HepG2 (cell line): ENCODE data around the gene POFUT2. TPM values are rescaled to one million over a fixed set of nuclear protein-coding genes. Genes with fewer than 3 reads are reported as not detected.
A peak's percentile ranks its signal among the peaks of the same experiment; 100 is the strongest.

Experiments used
- ARNT2 ChIP-seq: sonication (generic); formaldehyde crosslinking; IDR thresholded peaks from 2 replicates; pipeline ENCODE4 v1.8.0; 2022; ENCODE audit warnings: mild to moderate bottlenecking, low read depth, missing genetic modification reagents, moderate library complexity
- ATF7 ChIP-seq, 2 experiments: fragments of 450-650 bp in 1 of 2; sonication (generic) in 1 of 2; formaldehyde crosslinking in 1 of 2; IDR thresholded peaks; 2 replicates each; pipeline versions ENCODE4 v1.4.0 to v1.6.1; 2016 to 2020; ENCODE audit warnings: antibody characterized with exemption in 1 of 2, mild to moderate bottlenecking in 1 of 2, missing genetic modification reagents in 1 of 2
- BCL6 ChIP-seq: IDR thresholded peaks from 2 replicates; pipeline ENCODE4 v1.6.1; 2016; ENCODE audit warnings: missing genetic modification reagents, missing compliant biosample characterization
- CAMTA2 ChIP-seq: sonication (generic); formaldehyde crosslinking; IDR thresholded peaks from 2 replicates; pipeline ENCODE4 v1.4.0; 2020; ENCODE audit warnings: mild to moderate bottlenecking, missing genetic modification reagents, borderline replicate concordance
- EP300 ChIP-seq, 3 experiments: sonication (generic) in 1 of 3; formaldehyde crosslinking in 1 of 3; IDR thresholded peaks; 2 replicates each; pipeline versions ENCODE4 v1.5.1 to v1.6.1; 2011 to 2020; ENCODE audit warnings: low read depth in 2 of 3, low read length in 2 of 3, borderline replicate concordance in 1 of 3, improper control_type of control experiment in 1 of 3, mild to moderate bottlenecking in 1 of 3, missing genetic modification reagents in 1 of 3, moderate library complexity in 1 of 3
- FOXO1 ChIP-seq: sonication (generic); formaldehyde crosslinking; IDR thresholded peaks from 2 replicates; pipeline ENCODE4 v1.4.0; 2020; ENCODE audit warnings: missing genetic modification reagents
- HNRNPH1 ChIP-seq: fragments of 200-400 bp; formaldehyde crosslinking; optimal IDR thresholded peaks from 2 replicates; pipeline ENCODE3; 2017; ENCODE audit warnings: mild to moderate bottlenecking, low read depth, low read length
- HOXA5 ChIP-seq: sonication (generic); formaldehyde crosslinking; IDR thresholded peaks from 2 replicates; pipeline ENCODE4 v1.4.0; 2020; ENCODE audit warnings: missing genetic modification reagents
- MIXL1 ChIP-seq: IDR thresholded peaks from 2 replicates; pipeline ENCODE4 v1.6.1; 2016
- REPIN1 ChIP-seq: sonication (generic); formaldehyde crosslinking; IDR thresholded peaks from 2 replicates; pipeline ENCODE4 v1.8.0; 2022; ENCODE audit warnings: missing genetic modification reagents, low read depth, mild to moderate bottlenecking, borderline replicate concordance
- RFX3 ChIP-seq: IDR thresholded peaks from 2 replicates; pipeline ENCODE4 v1.6.1; 2016; ENCODE audit warnings: missing biosample characterization, missing genetic modification reagents
- SSRP1 ChIP-seq: IDR thresholded peaks from 2 replicates; pipeline ENCODE4 v1.6.1; 2016; ENCODE audit warnings: control low read depth
- TFDP1 ChIP-seq: IDR thresholded peaks from 2 replicates; pipeline ENCODE4 v1.6.1; 2016; ENCODE audit warnings: missing compliant biosample characterization, missing genetic modification reagents, borderline replicate concordance
- ZBTB1 ChIP-seq: sonication (generic); formaldehyde crosslinking; IDR thresholded peaks from 2 replicates; pipeline ENCODE4 v1.4.0; 2020; ENCODE audit warnings: missing genetic modification reagents, borderline replicate concordance
- ZFAT ChIP-seq: sonication (generic); formaldehyde crosslinking; conservative IDR thresholded peaks from 2 replicates; pipeline ENCODE4 v1.8.1; 2023; ENCODE audit warnings: missing genetic modification reagents, inconsistent platforms
- ZFP41 ChIP-seq: sonication (generic); formaldehyde crosslinking; IDR thresholded peaks from 2 replicates; pipeline ENCODE4 v1.4.0; 2020; ENCODE audit warnings: mild to moderate bottlenecking, missing genetic modification reagents, borderline replicate concordance
- ZNF563 ChIP-seq: sonication (generic); formaldehyde crosslinking; IDR thresholded peaks from 2 replicates; pipeline ENCODE4 v1.8.0; 2022; ENCODE audit warnings: mild to moderate bottlenecking, moderate library complexity, missing genetic modification reagents
- ZNF629 ChIP-seq: sonication (generic); formaldehyde crosslinking; conservative IDR thresholded peaks from 2 replicates; pipeline ENCODE4 v1.5.0; 2020; ENCODE audit warnings: missing genetic modification reagents
- ZNF773 ChIP-seq: sonication (generic); formaldehyde crosslinking; IDR thresholded peaks from 2 replicates; pipeline ENCODE4 v1.4.0; 2020; ENCODE audit warnings: missing genetic modification reagents, borderline replicate concordance
- polyA plus RNA-seq, 8 experiments: library from polyadenylated mRNA; depleted of rRNA in 3 of 8; stranded (reverse) in 7 of 8; unstranded in 1 of 8; fragments of >200 nt; fragmentation: Illumina TruSeq in 4 of 8; extraction: Trizol in 4 of 8; gene quantifications; 2 replicates each; pipeline versions ENCODE4 v1.2.1 to v1.2.3, GENCODE V29; 2011 to 2016; ENCODE audit warnings: low read depth in 4 of 8, missing spikeins in 1 of 8, mixed read lengths in 1 of 8; ENCODE audit not compliant: insufficient read depth in 1 of 8
- total RNA-seq, 5 experiments: library from RNA; depleted of rRNA; stranded (reverse); fragments of >200 nt; fragmentation: Illumina TruSeq; extraction: Trizol; gene quantifications; 2 replicates each; pipeline ENCODE4 v1.2.3, GENCODE V29; 2016; ENCODE audit warnings: low read depth in 1 of 5
- TF ChIP-seq, protein P1 (sequence below): IDR thresholded peaks from 2 replicates; pipeline ENCODE4 v1.6.1; 2018; ENCODE audit warnings: missing genetic modification reagents, mild to moderate bottlenecking, missing compliant biosample characterization
- TF ChIP-seq, protein P2 (sequence below): IDR thresholded peaks from 2 replicates; pipeline ENCODE4 v1.6.1; 2016
- TF ChIP-seq, protein P3 (sequence below): sonication (generic); formaldehyde crosslinking; IDR thresholded peaks from 2 replicates; pipeline ENCODE4 v1.4.0; 2020; ENCODE audit warnings: mild to moderate bottlenecking, missing genetic modification reagents
- TF ChIP-seq, protein P4 (sequence below): sonication (generic); formaldehyde crosslinking; IDR thresholded peaks from 2 replicates; pipeline ENCODE4 v1.4.0; 2020; ENCODE audit warnings: missing genetic modification reagents, borderline replicate concordance

Gene POFUT2
- total and polyA plus RNA-seq, 2 of the 13 experiments (the other 11 are each of a cell fraction or from before 2014, with no cell fraction given) = 22.8 to 24.0 TPM

DNA sequence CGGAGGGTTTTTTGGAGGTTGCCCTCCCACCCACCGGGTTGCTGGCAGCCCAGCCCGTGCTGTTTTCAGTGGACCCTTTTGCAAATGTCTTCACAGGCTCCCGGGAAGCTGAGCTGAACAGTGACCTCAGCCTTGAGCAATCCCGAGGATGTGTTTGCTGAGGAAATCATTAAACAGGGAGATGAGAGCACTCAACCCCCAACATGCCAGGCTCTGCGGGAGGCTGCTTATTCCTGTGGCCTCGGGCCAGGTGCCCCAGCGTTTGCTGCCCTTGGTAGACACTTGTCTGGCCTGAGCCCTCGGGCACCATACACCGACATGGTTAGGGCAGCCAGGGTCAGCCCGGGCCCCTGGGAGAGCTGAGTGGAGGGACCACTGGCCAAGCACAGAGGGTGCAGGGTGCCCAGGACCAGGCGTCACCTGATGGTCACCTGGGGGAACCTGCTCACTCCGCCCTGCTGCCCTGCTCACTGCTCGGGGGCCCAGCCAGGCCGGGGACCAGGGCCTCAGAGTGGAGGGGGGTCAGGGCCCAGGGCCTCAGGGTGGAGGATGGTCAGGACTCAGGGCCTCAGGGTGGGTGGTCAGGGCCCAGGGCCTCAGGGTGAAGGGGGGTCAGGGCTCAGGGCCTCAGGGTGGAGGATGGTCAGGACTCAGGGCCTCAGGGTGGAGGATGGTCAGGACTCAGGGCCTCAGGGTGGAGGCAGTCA, 42.5 kb upstream of the POFUT2 start (continued):
- TF ChIP-seq ARNT2 (CRISPR knock-in tag) = no peak
- peak; percentile 61; the same call in 1 of the 2 replicates for TF ChIP-seq MIXL1 (CRISPR knock-in tag)
- no peak for TF ChIP-seq ZBTB1
- no peak for TF ChIP-seq RFX3
- TF ChIP-seq EP300 (IDR thresholded peaks at IDR 0.05; ENCODE audit: low read depth in 2 of 2, low read length in 2 of 2) = peak in 1 of 2 experiments; percentile 70; a peak in 2 of 4 replicates
- peak; percentile 45; the same call in 1 of the 2 replicates for TF ChIP-seq EP300 (CRISPR knock-in tag; IDR thresholded peaks at IDR 0.05; ENCODE audit: borderline replicate concordance)
- TF ChIP-seq, protein P1, sequence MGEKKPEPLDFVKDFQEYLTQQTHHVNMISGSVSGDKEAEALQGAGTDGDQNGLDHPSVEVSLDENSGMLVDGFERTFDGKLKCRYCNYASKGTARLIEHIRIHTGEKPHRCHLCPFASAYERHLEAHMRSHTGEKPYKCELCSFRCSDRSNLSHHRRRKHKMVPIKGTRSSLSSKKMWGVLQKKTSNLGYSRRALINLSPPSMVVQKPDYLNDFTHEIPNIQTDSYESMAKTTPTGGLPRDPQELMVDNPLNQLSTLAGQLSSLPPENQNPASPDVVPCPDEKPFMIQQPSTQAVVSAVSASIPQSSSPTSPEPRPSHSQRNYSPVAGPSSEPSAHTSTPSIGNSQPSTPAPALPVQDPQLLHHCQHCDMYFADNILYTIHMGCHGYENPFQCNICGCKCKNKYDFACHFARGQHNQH (CRISPR knock-in tag) = 0 out of 2 replicates have a peak, but pooled peaks have one; percentile 32
- TF ChIP-seq ZFP41 (CRISPR knock-in tag) = no peak
- no peak for TF ChIP-seq HNRNPH1
- no peak; the same call in 1 of the 2 replicates for TF ChIP-seq REPIN1 (CRISPR knock-in tag)
- no peak for TF ChIP-seq ZNF773
- no peak for TF ChIP-seq CAMTA2 (CRISPR knock-in tag)
- TF ChIP-seq BCL6 (CRISPR knock-in tag) = peak; percentile 59; the same call in 1 of the 2 replicates
- TF ChIP-seq, protein P2, sequence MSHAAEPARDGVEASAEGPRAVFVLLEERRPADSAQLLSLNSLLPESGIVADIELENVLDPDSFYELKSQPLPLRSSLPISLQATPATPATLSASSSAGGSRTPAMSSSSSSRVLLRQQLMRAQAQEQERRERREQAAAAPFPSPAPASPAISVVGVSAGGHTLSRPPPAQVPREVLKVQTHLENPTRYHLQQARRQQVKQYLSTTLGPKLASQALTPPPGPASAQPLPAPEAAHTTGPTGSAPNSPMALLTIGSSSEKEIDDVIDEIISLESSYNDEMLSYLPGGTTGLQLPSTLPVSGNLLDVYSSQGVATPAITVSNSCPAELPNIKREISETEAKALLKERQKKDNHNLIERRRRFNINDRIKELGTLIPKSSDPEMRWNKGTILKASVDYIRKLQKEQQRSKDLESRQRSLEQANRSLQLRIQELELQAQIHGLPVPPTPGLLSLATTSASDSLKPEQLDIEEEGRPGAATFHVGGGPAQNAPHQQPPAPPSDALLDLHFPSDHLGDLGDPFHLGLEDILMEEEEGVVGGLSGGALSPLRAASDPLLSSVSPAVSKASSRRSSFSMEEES = no peak
- no peak for TF ChIP-seq ZNF629 (CRISPR knock-in tag)
- TF ChIP-seq, protein P3, sequence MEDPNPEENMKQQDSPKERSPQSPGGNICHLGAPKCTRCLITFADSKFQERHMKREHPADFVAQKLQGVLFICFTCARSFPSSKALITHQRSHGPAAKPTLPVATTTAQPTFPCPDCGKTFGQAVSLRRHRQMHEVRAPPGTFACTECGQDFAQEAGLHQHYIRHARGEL (CRISPR knock-in tag) = no peak
- TF ChIP-seq, protein P4, sequence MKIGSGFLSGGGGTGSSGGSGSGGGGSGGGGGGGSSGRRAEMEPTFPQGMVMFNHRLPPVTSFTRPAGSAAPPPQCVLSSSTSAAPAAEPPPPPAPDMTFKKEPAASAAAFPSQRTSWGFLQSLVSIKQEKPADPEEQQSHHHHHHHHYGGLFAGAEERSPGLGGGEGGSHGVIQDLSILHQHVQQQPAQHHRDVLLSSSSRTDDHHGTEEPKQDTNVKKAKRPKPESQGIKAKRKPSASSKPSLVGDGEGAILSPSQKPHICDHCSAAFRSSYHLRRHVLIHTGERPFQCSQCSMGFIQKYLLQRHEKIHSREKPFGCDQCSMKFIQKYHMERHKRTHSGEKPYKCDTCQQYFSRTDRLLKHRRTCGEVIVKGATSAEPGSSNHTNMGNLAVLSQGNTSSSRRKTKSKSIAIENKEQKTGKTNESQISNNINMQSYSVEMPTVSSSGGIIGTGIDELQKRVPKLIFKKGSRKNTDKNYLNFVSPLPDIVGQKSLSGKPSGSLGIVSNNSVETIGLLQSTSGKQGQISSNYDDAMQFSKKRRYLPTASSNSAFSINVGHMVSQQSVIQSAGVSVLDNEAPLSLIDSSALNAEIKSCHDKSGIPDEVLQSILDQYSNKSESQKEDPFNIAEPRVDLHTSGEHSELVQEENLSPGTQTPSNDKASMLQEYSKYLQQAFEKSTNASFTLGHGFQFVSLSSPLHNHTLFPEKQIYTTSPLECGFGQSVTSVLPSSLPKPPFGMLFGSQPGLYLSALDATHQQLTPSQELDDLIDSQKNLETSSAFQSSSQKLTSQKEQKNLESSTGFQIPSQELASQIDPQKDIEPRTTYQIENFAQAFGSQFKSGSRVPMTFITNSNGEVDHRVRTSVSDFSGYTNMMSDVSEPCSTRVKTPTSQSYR (CRISPR knock-in tag) = peak; percentile 90
- TF ChIP-seq TFDP1 = no peak
- no peak for TF ChIP-seq SSRP1 (CRISPR knock-in tag)
- TF ChIP-seq ZNF563 (CRISPR knock-in tag) = no peak
- TF ChIP-seq HOXA5 (CRISPR knock-in tag) = no peak; the same call in 1 of the 2 replicates
- no peak for TF ChIP-seq ZFAT (CRISPR knock-in tag)
- TF ChIP-seq FOXO1 = no peak
- TF ChIP-seq ATF7 (IDR thresholded peaks at IDR 0.05) = no peak
- peak; percentile 88 for TF ChIP-seq ATF7 (CRISPR knock-in tag; IDR thresholded peaks at IDR 0.05)
